ENCODE data around the gene TRIM21. TPM values are rescaled to one million over a fixed set of nuclear protein-coding genes. Genes with fewer than 3 reads are reported as not detected.

Gene TRIM21
- total RNA-seq, result 18.6 and 25.5 TPM in 2 replicates

GRCh38 chr11:4393209-4393857, at the start of gene TRIM21:
TSS of gene TRIM21 (minus strand) at chr11:4393702. CDS start at chr11:4390409, 3,293 bp downstream.

DNA sequence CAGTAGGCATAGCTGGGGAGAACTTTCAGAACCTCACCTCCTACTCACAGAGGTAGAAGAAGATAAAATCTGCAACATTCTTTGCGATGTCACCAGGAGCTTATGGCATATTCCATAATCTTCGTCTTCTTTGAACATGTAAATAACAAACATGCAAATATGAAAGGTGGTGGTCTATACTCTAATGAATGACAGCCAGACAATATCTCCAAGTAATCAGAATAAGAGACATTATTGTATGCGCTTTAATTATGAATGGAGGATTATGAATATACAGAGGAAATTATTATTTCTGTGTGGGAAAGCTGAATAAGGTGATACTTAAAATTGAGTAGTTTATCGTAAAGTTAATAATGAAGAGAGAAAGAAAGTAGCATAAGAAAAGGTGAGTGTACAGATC, 25.2 kb downstream of the TRIM21 start, which contains the start of gene OR52B4:
OR52B4 (minus strand) TSS at position 101 of the 400 bp plus-strand sequence; CDS start at position 10, 91 bp downstream.

Other genes with a start within 250 kb of the TRIM21 start
- gene OR52B4, start 25.3 kb downstream of the TRIM21 start, total RNA-seq, result not detected in 2 replicates
- gene OR52K2, start 55.6 kb upstream of the TRIM21 start, total RNA-seq, result not detected in 2 replicates
- not detected in 2 replicates for gene OR52K1, start 88.9 kb upstream of the TRIM21 start, total RNA-seq
- not detected in 2 replicates for gene OR52M1, start 151.5 kb upstream of the TRIM21 start, total RNA-seq
- gene OR52I2, start 188.0 kb upstream of the TRIM21 start, total RNA-seq, result not detected in 2 replicates
- not detected in 2 replicates for gene OR52I1, start 200.3 kb upstream of the TRIM21 start, total RNA-seq
- gene TRIM68, start 214.5 kb upstream of the TRIM21 start, total RNA-seq, result 7.7 and 11.0 TPM in 2 replicates
- gene OR51D1, start 243.8 kb upstream of the TRIM21 start, total RNA-seq, result not detected in 2 replicates